Chondrocyte (in vitro differentiated cells): ENCODE data around the gene LRP1-AS. TPM values are rescaled to one million over a fixed set of nuclear protein-coding genes. Genes with fewer than 3 reads are reported as not detected.

Experiments used
- DNase-seq: peaks from one replicate; pipeline ENCODE4 v3.0.0; 2021; ENCODE audit warnings: mixed read lengths, low spot score
- H3K27ac Mint-ChIP-seq: one replicate; pipeline ENCODE4 v1.8.0; 2021; ENCODE audit warnings: mild to moderate bottlenecking, moderate library complexity, mixed read lengths; ENCODE audit not compliant: unreplicated experiment
- H3K27me3 Mint-ChIP-seq: 2 replicates; pipeline ENCODE4 v1.8.0; 2021; ENCODE audit warnings: low read depth, mixed read lengths
- H3K36me3 Mint-ChIP-seq: 2 replicates; pipeline ENCODE4 v1.8.0; 2021; ENCODE audit warnings: low read depth, mixed read lengths
- H3K4me1 Mint-ChIP-seq: 2 replicates; pipeline ENCODE4 v1.8.0; 2021; ENCODE audit warnings: low read depth, mild to moderate bottlenecking, mixed read lengths
- H3K4me3 Mint-ChIP-seq: one replicate; pipeline ENCODE4 v1.8.0; 2021; ENCODE audit warnings: mild to moderate bottlenecking, moderate library complexity, mixed read lengths; ENCODE audit not compliant: unreplicated experiment
- H3K9me3 Mint-ChIP-seq: 2 replicates; pipeline ENCODE4 v1.8.0; 2021; ENCODE audit warnings: low read depth, mixed read lengths
- CTCF ChIP-seq: fragments of 200-600 bp; sonication (generic); IDR thresholded peaks from 2 replicates; pipeline ENCODE4 v1.5.0; 2021; ENCODE audit warnings: antibody characterized with exemption, mild to moderate bottlenecking, moderate library complexity
- total RNA-seq: library from RNA; stranded (reverse); gene quantifications from 3 replicates; pipeline ENCODE4 v1.2.1, GENCODE V29; 2021

Gene LRP1-AS
- total RNA-seq, 1 donor from 2014 or later = not detected

- Mint-ChIP-seq H3K36me3 (peaks cover 58% of the 10 kb centered on the region), H3K4me3 (no peak overlapping the region), H3K4me1 (peaks cover 9% of the 10 kb centered on the region), H3K9me3 (no peaks in the 10 kb centered on the region), H3K27ac (peak overlapping the region; percentile 58), H3K27me3 (no peaks in the 10 kb centered on the region)
- TF ChIP-seq CTCF = peak; percentile 88
- peak; percentile 93 for DNase-seq
These were observed 28.2 kb upstream of the LRP1-AS start for GRCh38 chr12:57175428-57176138.

DNA sequence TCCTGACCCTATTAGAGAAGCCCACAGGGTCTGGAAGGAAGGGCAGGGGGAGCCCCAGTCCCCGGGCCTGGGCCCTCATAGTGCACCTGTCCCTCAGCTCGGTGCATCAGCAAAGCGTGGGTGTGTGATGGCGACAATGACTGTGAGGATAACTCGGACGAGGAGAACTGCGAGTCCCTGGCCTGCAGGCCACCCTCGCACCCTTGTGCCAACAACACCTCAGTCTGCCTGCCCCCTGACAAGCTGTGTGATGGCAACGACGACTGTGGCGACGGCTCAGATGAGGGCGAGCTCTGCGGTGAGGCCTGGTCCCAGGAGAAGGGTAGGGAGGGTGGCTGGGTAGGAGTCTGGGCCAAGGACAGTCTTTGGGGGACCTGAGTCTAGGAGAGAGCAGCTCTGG lies 26.3 kb upstream of the LRP1-AS start:
- no peak overlapping the region for H3K27ac Mint-ChIP-seq
- peaks cover 9% of the 10 kb centered on the region for H3K4me1 Mint-ChIP-seq
- no peaks in the 10 kb centered on the region for H3K27me3 Mint-ChIP-seq
- peaks cover 63% of the 10 kb centered on the region for H3K36me3 Mint-ChIP-seq
- no peaks in the 10 kb centered on the region for H3K9me3 Mint-ChIP-seq
- TF ChIP-seq CTCF = no peak
- no peak for DNase-seq
- H3K4me3 Mint-ChIP-seq = no peak overlapping the region

GRCh38 chr12:57173089-57173488 lies 25.7 kb upstream of the LRP1-AS start:
- TF ChIP-seq CTCF = peak; percentile 78
- DNase-seq = no peak
- Mint-ChIP-seq H3K27me3 (no peaks in the 10 kb centered on the region), H3K9me3 (no peaks in the 10 kb centered on the region), H3K36me3 (peaks cover 60% of the 10 kb centered on the region), H3K4me3 (no peak overlapping the region), H3K27ac (peak overlapping the region; percentile 78), H3K4me1 (peaks cover 9% of the 10 kb centered on the region)

- peaks cover 14% of the 10 kb centered on the region for H3K4me1 Mint-ChIP-seq
- H3K27me3 Mint-ChIP-seq = no peaks in the 10 kb centered on the region
- peak overlapping the region; percentile 66 for H3K27ac Mint-ChIP-seq
- no peaks in the 10 kb centered on the region for H3K9me3 Mint-ChIP-seq
- no peak for TF ChIP-seq CTCF
- H3K36me3 Mint-ChIP-seq = peaks cover 69% of the 10 kb centered on the region
- DNase-seq = no peak
- H3K4me3 Mint-ChIP-seq = no peak overlapping the region
These were observed 24.2 kb upstream of the LRP1-AS start for GRCh38 chr12:57171668-57172067.

DNA sequence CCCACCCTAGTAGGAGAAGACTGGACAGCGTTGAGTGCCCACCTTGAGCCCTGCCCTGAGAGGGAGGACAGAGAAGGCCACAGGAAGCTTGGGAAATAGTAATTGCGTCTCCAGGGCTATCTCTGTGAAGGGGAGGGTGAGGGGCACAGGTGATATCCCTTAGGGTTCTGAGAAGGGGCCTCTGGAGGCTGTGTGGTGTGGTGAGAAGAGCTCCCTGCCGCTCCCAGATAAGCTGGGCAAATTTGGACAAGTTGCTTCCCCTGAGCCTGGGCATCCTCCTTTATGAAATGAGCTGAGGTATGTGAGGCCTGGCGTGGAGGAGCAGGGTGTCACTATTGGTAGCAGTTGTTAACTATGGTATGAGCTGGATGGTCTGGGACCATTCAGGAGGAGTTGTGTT lies 23.5 kb upstream of the LRP1-AS start:
- peaks cover 19% of the 10 kb centered on the region for H3K4me1 Mint-ChIP-seq
- TF ChIP-seq CTCF = no peak
- no peaks in the 10 kb centered on the region for H3K27me3 Mint-ChIP-seq
- peak overlapping the region; percentile 66 for H3K27ac Mint-ChIP-seq
- H3K4me3 Mint-ChIP-seq = no peak overlapping the region
- no peaks in the 10 kb centered on the region for H3K9me3 Mint-ChIP-seq
- no peak for DNase-seq
- peaks cover 68% of the 10 kb centered on the region for H3K36me3 Mint-ChIP-seq
